Liver (tissue), 3 donors: Measurements from ENCODE around the gene ZNF189.

Source experiments
- FOXA1 ChIP-seq: IDR thresholded peaks from 2 replicates; pipeline ENCODE4 v1.6.1; 2016; ENCODE audit warnings: antibody characterized with exemption
- GABPA ChIP-seq, 2 donors: IDR thresholded peaks in 1 of 2; conservative IDR thresholded peaks in 1 of 2; 2 replicates each; pipeline ENCODE4 v1.6.1; 2016; ENCODE audit warnings: antibody characterized with exemption in 2 of 2, mild to moderate bottlenecking in 1 of 2, moderate library complexity in 1 of 2
- RAD21 ChIP-seq, 2 donors: IDR thresholded peaks; 2 replicates each; pipeline ENCODE4 v1.6.1; 2016; ENCODE audit warnings: antibody characterized with exemption in 2 of 2, mild to moderate bottlenecking in 2 of 2
- SP1 ChIP-seq: IDR thresholded peaks from 2 replicates; pipeline ENCODE4 v1.6.1; 2018; ENCODE audit warnings: antibody characterized with exemption, mild to moderate bottlenecking
- YY1 ChIP-seq: IDR thresholded peaks from 2 replicates; pipeline ENCODE4 v1.6.1; 2016; ENCODE audit warnings: antibody characterized with exemption, mild to moderate bottlenecking
- TF ChIP-seq, protein P1 (sequence below): fragments of 150-350 bp; IDR thresholded peaks from 2 replicates; pipeline ENCODE4 v1.5.1; 2017; ENCODE audit warnings: improper control_type of control experiment, low read depth, low read length; ENCODE audit not compliant: missing input control
- TF ChIP-seq, protein P2 (sequence below): IDR thresholded peaks from 2 replicates; pipeline ENCODE4 v1.6.1; 2016; ENCODE audit warnings: antibody characterized with exemption
- TF ChIP-seq, protein P3 (sequence below): IDR thresholded peaks from 2 replicates; pipeline ENCODE4 v1.6.1; 2016; ENCODE audit warnings: antibody characterized with exemption
- donor health status: healthy.
- donor health status: healthy.

DNA sequence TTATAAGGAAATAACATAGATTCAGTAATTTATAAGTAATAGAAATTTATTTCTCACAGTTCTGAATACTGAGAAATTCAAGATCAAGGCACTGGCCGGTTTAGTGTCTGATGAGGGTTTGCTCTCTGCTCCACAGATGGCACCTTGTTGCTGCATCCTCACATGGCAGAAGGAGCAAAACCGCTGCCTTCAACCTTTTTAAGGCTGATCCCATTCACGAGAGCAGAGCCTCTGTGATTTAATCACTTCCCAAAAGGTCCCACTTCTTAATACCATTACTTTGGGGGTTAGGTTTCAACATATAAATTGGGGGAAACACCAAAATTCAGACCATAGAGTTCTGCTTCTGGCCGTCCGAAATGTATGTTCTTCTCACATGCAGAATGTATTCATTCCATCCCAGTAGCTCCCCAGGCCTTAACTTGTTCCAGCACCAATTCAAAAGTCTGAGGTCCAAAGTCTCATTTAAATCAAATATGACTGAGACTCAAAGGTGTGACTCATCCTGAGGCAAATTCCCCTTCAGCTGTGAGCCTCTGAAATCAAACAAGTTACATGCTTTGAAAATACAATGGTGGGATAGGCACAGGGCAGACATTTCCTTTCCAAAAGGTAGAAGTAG is 44.4 kb upstream of the ZNF189 start:
- TF ChIP-seq, protein P1, sequence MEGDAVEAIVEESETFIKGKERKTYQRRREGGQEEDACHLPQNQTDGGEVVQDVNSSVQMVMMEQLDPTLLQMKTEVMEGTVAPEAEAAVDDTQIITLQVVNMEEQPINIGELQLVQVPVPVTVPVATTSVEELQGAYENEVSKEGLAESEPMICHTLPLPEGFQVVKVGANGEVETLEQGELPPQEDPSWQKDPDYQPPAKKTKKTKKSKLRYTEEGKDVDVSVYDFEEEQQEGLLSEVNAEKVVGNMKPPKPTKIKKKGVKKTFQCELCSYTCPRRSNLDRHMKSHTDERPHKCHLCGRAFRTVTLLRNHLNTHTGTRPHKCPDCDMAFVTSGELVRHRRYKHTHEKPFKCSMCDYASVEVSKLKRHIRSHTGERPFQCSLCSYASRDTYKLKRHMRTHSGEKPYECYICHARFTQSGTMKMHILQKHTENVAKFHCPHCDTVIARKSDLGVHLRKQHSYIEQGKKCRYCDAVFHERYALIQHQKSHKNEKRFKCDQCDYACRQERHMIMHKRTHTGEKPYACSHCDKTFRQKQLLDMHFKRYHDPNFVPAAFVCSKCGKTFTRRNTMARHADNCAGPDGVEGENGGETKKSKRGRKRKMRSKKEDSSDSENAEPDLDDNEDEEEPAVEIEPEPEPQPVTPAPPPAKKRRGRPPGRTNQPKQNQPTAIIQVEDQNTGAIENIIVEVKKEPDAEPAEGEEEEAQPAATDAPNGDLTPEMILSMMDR: no peak
- peak; percentile 48 for TF ChIP-seq FOXA1
- TF ChIP-seq, protein P2, sequence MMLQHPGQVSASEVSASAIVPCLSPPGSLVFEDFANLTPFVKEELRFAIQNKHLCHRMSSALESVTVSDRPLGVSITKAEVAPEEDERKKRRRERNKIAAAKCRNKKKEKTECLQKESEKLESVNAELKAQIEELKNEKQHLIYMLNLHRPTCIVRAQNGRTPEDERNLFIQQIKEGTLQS: peak; percentile 94
- peak; percentile 79 for TF ChIP-seq SP1
- TF ChIP-seq, protein P3, sequence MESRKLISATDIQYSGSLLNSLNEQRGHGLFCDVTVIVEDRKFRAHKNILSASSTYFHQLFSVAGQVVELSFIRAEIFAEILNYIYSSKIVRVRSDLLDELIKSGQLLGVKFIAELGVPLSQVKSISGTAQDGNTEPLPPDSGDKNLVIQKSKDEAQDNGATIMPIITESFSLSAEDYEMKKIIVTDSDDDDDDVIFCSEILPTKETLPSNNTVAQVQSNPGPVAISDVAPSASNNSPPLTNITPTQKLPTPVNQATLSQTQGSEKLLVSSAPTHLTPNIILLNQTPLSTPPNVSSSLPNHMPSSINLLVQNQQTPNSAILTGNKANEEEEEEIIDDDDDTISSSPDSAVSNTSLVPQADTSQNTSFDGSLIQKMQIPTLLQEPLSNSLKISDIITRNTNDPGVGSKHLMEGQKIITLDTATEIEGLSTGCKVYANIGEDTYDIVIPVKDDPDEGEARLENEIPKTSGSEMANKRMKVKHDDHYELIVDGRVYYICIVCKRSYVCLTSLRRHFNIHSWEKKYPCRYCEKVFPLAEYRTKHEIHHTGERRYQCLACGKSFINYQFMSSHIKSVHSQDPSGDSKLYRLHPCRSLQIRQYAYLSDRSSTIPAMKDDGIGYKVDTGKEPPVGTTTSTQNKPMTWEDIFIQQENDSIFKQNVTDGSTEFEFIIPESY: peak; percentile 62
- TF ChIP-seq GABPA (IDR thresholded peaks at IDR 0.05 in 1 of 2, conservative IDR thresholded peaks at IDR 0.05 in 1 of 2): no peak
- peak; percentile 81 for TF ChIP-seq YY1
- peak; percentile 38 to 52 for TF ChIP-seq RAD21 (IDR thresholded peaks at IDR 0.05)
